Body of pancreas (tissue), 4 donors: Measurements from ENCODE around the gene THUMPD3. TPM values are rescaled to one million over a fixed set of nuclear protein-coding genes. Genes with fewer than 3 reads are reported as not detected.

ENCODE experiments used
- ATAC-seq: fragments of 150-250 bp; one replicate; pipeline ENCODE4 v1.9.1; 2016
- DNase-seq, 4 donors: peaks; one replicate each; pipeline ENCODE4 v3.0.0-alpha.2; 2019
- H3K27ac ChIP-seq, 4 donors: fragments of 200-600 bp; sonication (generic); 1 replicate in 3 of 4; 2 replicates in 1 of 4; pipeline versions ENCODE4 v1.5.1 to v1.6.1; 2016 to 2019; ENCODE audit warnings: mild to moderate bottlenecking in 1 of 4, mixed read lengths in 1 of 4, moderate library complexity in 1 of 4
- H3K27me3 ChIP-seq, 2 donors: fragments of 200-600 bp; sonication (generic); one replicate each; pipeline ENCODE4 v1.6.0; 2016; ENCODE audit warnings: mild to moderate bottlenecking in 1 of 2
- H3K36me3 ChIP-seq, 2 donors: fragments of 200-600 bp; sonication (generic); replicated peaks in 1 of 2; 2 replicates each; pipeline ENCODE4 v1.5.1; 2016; ENCODE audit warnings: low read depth in 2 of 2; ENCODE audit not compliant: insufficient read depth in 1 of 2
- H3K4me1 ChIP-seq: fragments of 200-600 bp; sonication (generic); one replicate; pipeline ENCODE4 v1.6.0; 2016
- H3K4me3 ChIP-seq, 2 donors: fragments of 200-600 bp; sonication (generic); 1 replicate in 1 of 2; 2 replicates in 1 of 2; pipeline ENCODE4 v1.5.1; 2016 to 2019
- H3K9me3 ChIP-seq, 3 donors: fragments of 200-600 bp; sonication (generic); 1 replicate in 2 of 3; 2 replicates in 1 of 3; pipeline ENCODE4 v1.5.1; 2016
- POLR2A ChIP-seq, 3 donors: fragments of 450-650 bp; IDR thresholded peaks; one replicate each; pipeline ENCODE4 v1.6.1; 2016; ENCODE audit warnings: antibody characterized with exemption in 3 of 3, mild to moderate bottlenecking in 2 of 3
- WGBS, 2 donors: methylation state at CpG; one replicate each; pipeline ENCODE4 v1.1.5; 2017; 5-methylcytosine and 5-hydroxymethylcytosine counted together
- intact Hi-C: fragments of 100-400 bp; cut with DNase I; formaldehyde crosslinking; loops from one replicate; pipeline ENCODE4 v1.15.1; 2023
- total RNA-seq, 2 donors: library from RNA; depleted of rRNA; stranded (reverse); fragments of >200 nt; gene quantifications; one replicate each; pipeline ENCODE4 v1.1.0, GENCODE V29; 2016
- TF ChIP-seq, protein P1 (sequence below), 7 experiments: fragments of 450-650 bp in 4 of 7; fragments of 200-600 bp in 3 of 7; sonication (generic) in 3 of 7; IDR thresholded peaks; one replicate each; pipeline ENCODE4 v1.5.1; 2016 to 2019; ENCODE audit warnings: antibody characterized with exemption in 7 of 7

Gene THUMPD3
- total RNA-seq, 2 donors from 2014 or later: 16.1 to 27.0 TPM

GRCh38 chr3:9339761-9340471, 22.9 kb upstream of the THUMPD3 start:
- no peaks in the 10 kb centered on the region for H3K36me3 ChIP-seq
- no peak overlapping the region for H3K4me3 ChIP-seq
- WGBS, 2 donors: 0 to 18% methylated on average over 1 of the region's 1 CpG
- peaks cover 10% of the 10 kb centered on the region for H3K4me1 ChIP-seq
- intact Hi-C loops: no loop called here
- no peak for DNase-seq
- ATAC-seq: peak; percentile 42
- no peaks in the 10 kb centered on the region for H3K27me3 ChIP-seq
- H3K9me3 ChIP-seq: no peaks in the 10 kb centered on the region
- peak overlapping the region in 2 of 4 donors; percentile 21 to 50 for H3K27ac ChIP-seq
- no peak for TF ChIP-seq POLR2A (IDR thresholded peaks at IDR 0.05)
- TF ChIP-seq, protein P1, sequence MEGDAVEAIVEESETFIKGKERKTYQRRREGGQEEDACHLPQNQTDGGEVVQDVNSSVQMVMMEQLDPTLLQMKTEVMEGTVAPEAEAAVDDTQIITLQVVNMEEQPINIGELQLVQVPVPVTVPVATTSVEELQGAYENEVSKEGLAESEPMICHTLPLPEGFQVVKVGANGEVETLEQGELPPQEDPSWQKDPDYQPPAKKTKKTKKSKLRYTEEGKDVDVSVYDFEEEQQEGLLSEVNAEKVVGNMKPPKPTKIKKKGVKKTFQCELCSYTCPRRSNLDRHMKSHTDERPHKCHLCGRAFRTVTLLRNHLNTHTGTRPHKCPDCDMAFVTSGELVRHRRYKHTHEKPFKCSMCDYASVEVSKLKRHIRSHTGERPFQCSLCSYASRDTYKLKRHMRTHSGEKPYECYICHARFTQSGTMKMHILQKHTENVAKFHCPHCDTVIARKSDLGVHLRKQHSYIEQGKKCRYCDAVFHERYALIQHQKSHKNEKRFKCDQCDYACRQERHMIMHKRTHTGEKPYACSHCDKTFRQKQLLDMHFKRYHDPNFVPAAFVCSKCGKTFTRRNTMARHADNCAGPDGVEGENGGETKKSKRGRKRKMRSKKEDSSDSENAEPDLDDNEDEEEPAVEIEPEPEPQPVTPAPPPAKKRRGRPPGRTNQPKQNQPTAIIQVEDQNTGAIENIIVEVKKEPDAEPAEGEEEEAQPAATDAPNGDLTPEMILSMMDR (IDR thresholded peaks at IDR 0.05): no peak

- Histone ChIP-seq H3K27ac (peak overlapping the region in 2 of 4 donors; percentile 21 to 50), H3K4me3 (no peak overlapping the region), H3K27me3 (no peaks in the 10 kb centered on the region), H3K9me3 (no peaks in the 10 kb centered on the region), H3K4me1 (peaks cover 10% of the 10 kb centered on the region), H3K36me3 (no peaks in the 10 kb centered on the region)
- TF ChIP-seq POLR2A (IDR thresholded peaks at IDR 0.05): no peak
- TF ChIP-seq, protein P1 (IDR thresholded peaks at IDR 0.05): no peak
- no peak for DNase-seq
- intact Hi-C loops: no loop called here
- no peak for ATAC-seq
- WGBS, 2 donors: 89 to 91% methylated on average over 3 of the region's 3 CpGs
These were observed 22.4 kb upstream of the THUMPD3 start for GRCh38 chr3:9340472-9340902.

GRCh38 chr3:9342696-9343095, 20.2 kb upstream of the THUMPD3 start:
- DNase-seq (no peak), ATAC-seq (no peak)
- WGBS, 2 donors: 87 to 88% methylated on average over 4 of the region's 4 CpGs
- Histone ChIP-seq H3K27me3 (no peaks in the 10 kb centered on the region), H3K4me3 (no peak overlapping the region), H3K9me3 (no peaks in the 10 kb centered on the region), H3K27ac (no peak overlapping the region), H3K36me3 (no peaks in the 10 kb centered on the region), H3K4me1 (peaks cover 10% of the 10 kb centered on the region)
- intact Hi-C loops: no loop called here
- TF ChIP-seq POLR2A (IDR thresholded peaks at IDR 0.05): no peak

GRCh38 chr3:9343115-9343514, 19.7 kb upstream of the THUMPD3 start:
- Histone ChIP-seq H3K27me3 (no peaks in the 10 kb centered on the region), H3K27ac (no peak overlapping the region), H3K4me1 (peaks cover 10% of the 10 kb centered on the region), H3K36me3 (no peaks in the 10 kb centered on the region), H3K9me3 (no peaks in the 10 kb centered on the region), H3K4me3 (no peak overlapping the region)
- intact Hi-C loops: no loop called here
- ATAC-seq (no peak), DNase-seq (no peak)
- TF ChIP-seq POLR2A (IDR thresholded peaks at IDR 0.05): no peak
- TF ChIP-seq, protein P1 (IDR thresholded peaks at IDR 0.05): no peak
- 71 to 76% methylated on average over 4 of the region's 4 CpGs for WGBS, 2 donors

- TF ChIP-seq POLR2A (IDR thresholded peaks at IDR 0.05): no peak
- TF ChIP-seq, protein P1 (IDR thresholded peaks at IDR 0.05): no peak
- Histone ChIP-seq H3K9me3 (no peaks in the 10 kb centered on the region), H3K4me3 (no peak overlapping the region), H3K36me3 (no peaks in the 10 kb centered on the region), H3K27me3 (no peaks in the 10 kb centered on the region), H3K4me1 (peaks cover 5% of the 10 kb centered on the region), H3K27ac (no peak overlapping the region)
- DNase-seq (no peak), ATAC-seq (no peak)
- intact Hi-C loops: no loop called here
- WGBS, 2 donors: 62 to 76% methylated on average over 1 of the region's 1 CpG
These were observed 17.8 kb upstream of the THUMPD3 start for GRCh38 chr3:9345041-9345440.
